GM21360 (cell line): ENCODE data around the gene ABCB9.
"Not testable (repeated sequence)": the region's sequence is repeated elsewhere in the genome, so short reads cannot be mapped to it uniquely, and the experiment has no call there.

Source experiments
- ATAC-seq: cut with Tn5 transposase; IDR thresholded peaks from one replicate; pipeline ENCODE4 v1.9.1; 2021; ENCODE audit warnings: mild to moderate bottlenecking, moderate library complexity; ENCODE audit not compliant: unreplicated experiment

The ABCB9 gene

DNA sequence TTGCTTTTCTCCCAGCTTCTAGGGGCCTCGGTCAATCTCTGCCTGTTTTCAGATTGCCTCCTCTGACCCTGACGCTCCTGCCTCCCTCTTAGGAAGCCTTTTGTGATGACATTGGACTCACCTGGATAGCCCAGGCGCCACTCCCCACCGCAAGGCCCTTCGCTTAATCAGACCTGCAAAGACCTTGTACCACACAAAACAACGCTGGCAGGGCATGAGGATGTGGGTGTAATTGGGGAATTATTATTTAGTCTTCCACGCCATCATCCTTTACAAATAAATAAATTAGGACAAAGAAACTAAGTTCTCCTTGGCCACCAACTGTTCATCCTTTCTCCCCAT lies 62.6 kb downstream of the ABCB9 start:
- no peak for ATAC-seq

DNA sequence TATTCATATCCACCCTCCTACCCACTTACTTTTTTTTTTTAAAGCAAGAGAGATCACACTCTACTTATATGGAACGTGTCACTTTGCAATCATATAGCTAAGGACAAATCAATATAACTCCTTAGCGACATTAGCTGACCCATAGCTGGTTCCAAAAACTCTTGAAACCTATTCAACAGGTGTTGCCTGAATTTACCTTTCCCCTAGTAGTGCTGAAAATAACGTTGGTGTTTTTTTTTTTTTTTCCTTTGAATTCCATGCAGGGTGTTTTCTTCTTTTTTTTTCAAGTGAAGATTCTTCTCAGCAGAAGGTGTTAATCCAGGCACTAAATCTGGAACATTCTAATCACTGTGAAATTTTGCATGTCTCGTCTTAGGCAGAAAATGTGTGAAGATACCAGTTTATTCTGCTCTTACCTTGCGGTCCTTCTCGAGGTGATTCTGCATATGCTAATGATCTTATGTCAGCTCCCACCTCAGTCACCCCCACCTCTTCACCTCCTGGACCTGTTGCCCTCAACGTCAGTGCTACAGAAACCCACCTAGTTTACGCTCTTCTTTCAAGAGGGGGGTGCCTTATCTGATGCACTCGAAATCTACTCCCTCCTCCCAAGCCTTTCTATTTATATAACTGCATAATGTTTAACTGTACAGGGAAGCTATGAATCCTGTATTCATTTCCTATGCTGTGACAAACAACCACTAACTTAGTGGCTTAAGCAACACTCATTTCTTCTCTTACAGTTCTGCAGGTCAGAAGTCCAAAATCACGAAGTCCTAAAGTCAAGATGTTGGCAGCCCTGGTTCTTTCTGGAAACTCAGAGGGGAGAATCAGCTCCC lies 63.2 kb downstream of the ABCB9 start:
- no peak for ATAC-seq

DNA sequence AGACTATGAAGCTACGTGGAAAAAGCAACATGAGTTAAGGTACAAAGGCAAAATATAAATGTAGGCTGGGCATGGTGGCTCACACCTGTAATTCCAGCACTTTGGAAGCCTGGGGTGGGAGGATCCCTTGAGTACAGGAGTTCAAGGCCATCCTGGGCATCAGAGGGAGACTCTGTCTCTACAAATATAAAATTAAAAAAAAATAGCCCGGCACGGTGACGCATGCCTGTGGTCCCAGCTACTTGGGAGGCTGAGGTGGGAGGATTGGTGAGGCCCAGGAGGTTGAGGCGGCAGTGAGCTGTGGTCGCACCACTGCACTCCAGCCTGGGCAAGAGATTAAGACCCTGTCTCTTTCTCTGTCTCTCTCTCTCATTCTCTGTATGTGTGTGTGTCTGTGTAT lies 66.4 kb downstream of the ABCB9 start:
- ATAC-seq: no peak

DNA sequence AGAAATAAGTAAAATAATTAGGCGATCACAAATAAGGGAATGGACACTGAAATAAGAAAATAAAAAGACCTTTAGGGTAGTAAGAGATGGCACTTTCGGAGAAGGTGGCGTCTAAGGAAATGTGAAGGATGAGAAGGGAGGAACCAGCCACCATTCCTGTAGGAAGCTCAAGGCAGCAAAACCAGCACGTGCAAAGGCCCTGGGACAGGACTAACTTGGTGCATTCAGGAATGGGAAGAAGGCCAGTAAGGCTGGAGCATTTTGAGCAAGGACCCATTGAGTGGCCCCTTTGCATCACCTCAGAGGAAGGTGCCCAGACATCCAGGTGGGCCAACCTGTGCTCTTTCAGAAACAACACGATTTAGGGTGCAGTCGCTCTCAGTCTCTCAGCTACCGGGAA lies 69.6 kb downstream of the ABCB9 start:
- no peak for ATAC-seq

DNA sequence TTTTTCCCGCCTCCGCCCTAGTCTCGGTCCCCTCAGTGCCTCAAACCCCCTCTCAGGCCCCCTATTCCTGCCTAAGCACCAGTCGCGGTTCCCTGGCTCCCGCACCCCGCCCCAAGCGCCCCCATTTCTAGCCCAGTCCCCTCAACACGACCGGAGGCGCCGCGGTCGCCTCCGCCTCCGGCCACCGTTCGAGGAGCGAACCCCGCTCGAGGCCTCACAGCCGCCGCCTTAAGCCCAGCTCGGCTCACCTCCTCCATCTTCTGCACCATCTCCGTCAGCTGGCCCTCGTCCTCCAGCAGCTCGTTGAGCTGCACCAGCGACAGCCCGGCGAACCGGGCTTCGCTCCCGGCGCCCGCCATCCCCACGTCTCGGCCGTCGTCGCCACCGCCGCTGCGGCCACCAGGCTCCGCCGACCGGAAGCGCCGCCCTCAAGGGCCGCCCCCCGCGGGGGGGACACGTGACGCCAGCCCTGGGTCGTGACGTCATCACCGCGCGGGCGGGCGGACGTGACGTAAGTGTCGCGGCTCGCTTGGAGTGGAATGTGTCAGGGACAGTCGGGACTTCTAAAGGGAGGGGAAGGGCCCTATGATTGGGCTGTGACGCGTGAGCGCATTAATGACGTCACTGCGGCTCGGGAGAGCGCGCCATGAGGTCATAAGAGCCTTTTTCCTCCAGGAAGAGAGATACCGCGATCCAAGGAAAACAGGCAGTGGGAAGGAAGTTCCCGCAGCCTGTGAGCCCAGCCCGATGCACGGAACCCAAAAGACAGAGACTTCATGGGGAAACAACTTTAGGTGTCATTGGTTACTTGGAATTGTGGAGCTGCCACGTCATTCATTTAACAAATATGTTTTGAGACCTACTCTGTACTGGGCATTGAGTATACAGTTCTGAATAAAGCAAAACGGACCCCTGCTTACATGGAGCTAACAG lies 70.3 kb downstream of the ABCB9 start, which contains the start of gene VPS37B:
VPS37B (minus strand) TSS at position 421 of the 933 bp plus-strand sequence; CDS start at position 359, 62 bp downstream.
- ATAC-seq: peak; percentile 50

GRCh38 chr12:122895320-122895703 lies 71.0 kb downstream of the ABCB9 start:
- ATAC-seq: no peak

DNA sequence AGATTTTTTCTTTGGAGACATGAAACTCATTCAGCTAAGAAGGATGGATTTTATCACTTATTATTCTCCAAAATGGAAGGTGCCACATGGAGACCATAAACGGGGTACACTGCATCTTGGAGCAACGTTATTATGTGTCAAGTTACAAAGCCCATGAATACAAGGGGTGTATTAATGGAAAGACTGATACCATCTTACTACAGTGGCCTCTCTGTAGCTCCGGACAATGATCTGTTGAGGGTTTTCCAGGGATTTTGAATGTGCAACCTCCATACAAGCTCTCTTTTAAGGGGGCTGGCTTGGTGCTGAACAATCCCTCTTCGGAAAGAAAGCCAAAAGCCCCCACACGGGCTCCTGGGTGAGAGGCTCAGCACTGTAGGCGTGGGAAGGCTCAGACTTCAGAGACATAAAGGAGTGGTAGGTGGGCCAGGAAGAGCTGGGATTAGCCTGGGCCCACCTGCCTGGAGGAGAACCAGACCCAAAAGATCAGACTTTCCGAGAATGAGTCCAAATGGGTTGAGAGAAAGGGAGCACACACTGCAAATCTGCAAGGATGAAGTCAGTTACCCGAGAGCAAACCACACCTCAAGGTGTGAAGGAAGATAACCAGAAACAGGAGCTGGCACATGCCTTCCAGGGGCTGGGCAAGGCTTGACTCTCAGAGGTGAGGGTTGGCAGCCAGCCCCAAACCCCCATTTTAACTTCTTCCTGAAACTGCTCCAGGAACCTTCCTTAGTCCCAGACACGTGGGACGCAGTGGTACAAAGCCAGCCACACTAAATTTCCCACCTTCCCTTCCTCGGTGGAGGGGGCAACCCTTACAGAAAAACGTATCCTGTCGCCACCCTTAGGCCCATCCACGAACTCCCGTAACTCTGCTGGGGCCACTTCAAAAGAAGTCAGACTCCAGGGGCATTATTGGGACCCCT lies 71.8 kb downstream of the ABCB9 start:
- ATAC-seq: no peak

- ATAC-seq: no peak
Measured at GRCh38 chr12:122893208-122894153, 72.8 kb downstream of the ABCB9 start.

- ATAC-seq: not testable (repeated sequence)
Measured at GRCh38 chr12:122892724-122893123, 73.5 kb downstream of the ABCB9 start.

DNA sequence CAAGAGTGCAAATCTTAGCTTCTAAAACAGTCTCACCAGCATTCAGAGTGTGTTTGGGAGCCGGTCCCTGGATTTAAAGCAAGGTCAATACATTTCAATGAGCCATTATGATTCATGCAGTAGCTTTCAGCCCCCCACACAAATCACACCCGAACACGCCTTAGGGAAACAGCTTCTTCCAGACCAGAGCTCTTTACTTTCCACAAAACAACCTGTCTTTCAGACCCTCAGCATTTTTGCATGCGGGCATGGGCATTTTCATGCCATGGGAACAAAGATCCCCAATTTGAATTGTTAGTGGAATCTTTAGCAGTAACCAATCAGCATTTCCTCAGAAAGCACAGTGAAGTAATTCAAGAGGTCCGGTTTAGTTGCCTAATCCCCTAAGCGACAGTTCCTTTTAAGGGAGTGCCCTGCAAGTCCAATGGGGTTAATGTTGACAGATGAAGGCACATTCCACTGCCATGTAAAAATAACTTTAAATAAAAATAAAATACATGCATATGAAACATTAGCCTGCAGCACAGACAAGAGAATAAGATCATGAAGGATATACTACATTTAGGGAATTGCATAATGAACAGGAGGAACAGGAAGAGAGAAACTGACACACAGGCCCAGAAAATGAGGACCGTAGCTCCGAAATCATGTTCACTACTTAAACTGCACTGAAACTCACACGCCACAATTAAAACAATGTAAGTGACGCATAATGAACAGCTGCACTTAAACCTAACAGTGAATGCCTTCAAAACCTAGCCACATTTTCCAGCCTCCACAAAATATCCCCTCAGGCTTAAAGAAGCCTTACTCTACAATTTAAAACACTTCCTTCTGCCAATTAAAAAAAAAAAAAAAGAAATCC lies 74.4 kb downstream of the ABCB9 start:
- ATAC-seq: no peak

GRCh38 chr12:122889761-122890520 lies 76.3 kb downstream of the ABCB9 start:
- no peak for ATAC-seq

GRCh38 chr12:122888232-122888752 lies 78.0 kb downstream of the ABCB9 start:
- ATAC-seq: no peak

DNA sequence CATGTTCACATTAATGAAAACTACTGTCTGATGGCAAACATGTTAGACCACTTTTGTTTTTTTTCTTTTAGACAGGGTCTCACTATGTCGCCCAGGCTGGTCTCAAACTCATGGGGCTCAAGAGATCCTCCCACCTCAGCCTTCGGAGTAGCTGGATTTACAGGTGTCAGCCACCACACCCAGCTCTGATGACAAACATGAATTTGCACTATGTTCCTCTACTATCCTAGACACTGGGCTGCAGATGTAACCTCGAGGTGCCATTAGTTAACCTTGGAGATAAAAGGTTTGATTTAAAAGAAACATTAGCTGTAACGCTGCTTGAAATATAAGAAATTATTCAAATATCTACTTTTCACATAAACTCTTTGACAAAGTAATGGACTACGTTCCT lies 78.4 kb downstream of the ABCB9 start:
- ATAC-seq: no peak

GRCh38 chr12:122886851-122887818 lies 79.1 kb downstream of the ABCB9 start:
- no peak for ATAC-seq

DNA sequence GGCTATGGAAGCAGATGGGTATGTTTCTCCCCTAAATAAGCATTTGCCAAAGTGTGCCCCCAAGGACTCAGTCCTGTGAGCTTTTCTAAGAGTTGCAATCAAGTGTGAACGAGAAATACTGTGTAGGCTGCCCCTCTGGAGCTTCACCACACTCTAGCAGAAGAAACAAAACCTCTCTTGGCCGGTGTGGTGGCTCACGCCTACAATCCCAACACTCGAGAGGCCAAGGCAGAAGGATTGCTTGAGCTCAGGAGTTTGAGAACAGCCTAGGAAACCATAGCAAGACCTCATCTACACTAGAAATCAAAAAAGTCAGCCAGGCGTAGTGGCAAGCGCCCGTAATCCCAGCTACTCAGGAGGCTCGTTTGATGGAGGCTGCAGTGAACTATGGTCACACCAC lies 80.1 kb downstream of the ABCB9 start:
- ATAC-seq: no peak

DNA sequence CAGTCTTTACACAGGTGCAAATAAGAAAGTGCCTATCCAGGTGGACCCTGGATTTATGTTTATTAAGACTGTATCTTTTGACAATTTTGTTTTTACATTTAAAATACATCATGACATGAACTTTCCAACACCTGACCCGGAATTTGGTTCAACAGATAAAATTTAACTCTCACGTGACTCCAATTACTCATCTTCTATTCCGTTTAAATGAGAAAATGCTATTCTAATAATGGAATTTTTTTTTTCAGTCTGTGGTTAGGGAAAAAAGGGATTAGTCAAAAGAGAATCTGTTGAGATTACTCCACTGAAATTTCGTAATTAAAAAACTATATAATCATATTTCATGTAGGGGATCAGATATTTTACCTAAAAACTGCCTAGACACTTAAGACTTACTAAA lies 81.4 kb downstream of the ABCB9 start:
- ATAC-seq: no peak
